IMR-90 (cell line): ENCODE results near the gene RPS6KA3.

Source experiments
- CTCF ChIP-seq: conservative IDR thresholded peaks from 2 replicates; pipeline ENCODE4 v1.5.1; 2012; ENCODE audit warnings: mild to moderate bottlenecking, low read depth, low read length, improper control_type of control experiment
- POLR2A ChIP-seq: IDR thresholded peaks from 2 replicates; pipeline ENCODE4 v1.6.1; 2012; ENCODE audit warnings: mild to moderate bottlenecking, low read depth, low read length
- RAD21 ChIP-seq: IDR thresholded peaks from 2 replicates; pipeline ENCODE4 v1.6.1; 2012; ENCODE audit warnings: low read length, improper control_type of control experiment

GRCh38 chrX:20135944-20136343 lies 130.8 kb downstream of the RPS6KA3 start:
- TF ChIP-seq CTCF: no peak
- TF ChIP-seq POLR2A: no peak
- no peak for TF ChIP-seq RAD21
